Measurements from ENCODE around the gene SPRED1. TPM values are rescaled to one million over a fixed set of nuclear protein-coding genes. Genes with fewer than 3 reads are reported as not detected.

The SPRED1 gene
- total RNA-seq, 1 experiment from 2014 or later = 10.4 TPM

DNA sequence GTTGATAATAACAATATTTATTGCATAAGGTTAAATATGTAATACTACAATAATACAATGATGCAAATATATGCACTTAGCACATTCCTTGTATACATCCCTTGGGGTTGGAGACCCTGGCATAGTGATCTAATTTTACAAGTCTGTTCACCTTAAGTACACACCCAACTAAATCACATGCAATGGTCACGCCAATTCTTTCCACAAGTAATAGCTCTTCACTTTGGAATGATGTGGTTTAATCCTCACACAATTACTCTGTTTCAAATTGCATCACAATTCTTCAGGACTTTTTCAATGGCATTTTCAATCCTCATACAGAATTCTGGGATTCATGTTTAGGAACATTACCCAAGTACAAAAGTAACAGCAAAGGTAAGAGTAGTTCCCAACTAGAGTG, 27.3 kb upstream of the SPRED1 start:
- POLR2A ChIA-PET = no interaction called here
- no TSS peak for BruUV-seq (replicated peaks)
- Mint-ChIP-seq H3K36me3 (ENCODE audit: insufficient read depth, unreplicated experiment) (no peaks in the 10 kb centered on the region), H3K4me3 (ENCODE audit: unreplicated experiment) (no peak overlapping the region), H3K9me3 (ENCODE audit: unreplicated experiment) (no peaks in the 10 kb centered on the region), H3K27me3 (ENCODE audit: insufficient read depth, unreplicated experiment) (no peaks in the 10 kb centered on the region), H3K4me1 (ENCODE audit: low read depth, unreplicated experiment) (no peaks in the 10 kb centered on the region), H3K27ac (ENCODE audit: unreplicated experiment) (no peak overlapping the region)
- no peak for DNase-seq
- Histone ChIP-seq H3K4me3 (ENCODE audit: low read depth, low read length) (no peak overlapping the region), H3K36me3 (ENCODE audit: control insufficient read depth, insufficient read depth, low read length) (no peaks in the 10 kb centered on the region), H3K27me3 (replicated peaks; ENCODE audit: control insufficient read depth, insufficient read depth, low read length) (no peaks in the 10 kb centered on the region), H3K4me1 (0 out of 2 replicates have a peak, but pooled peaks cover 5% of the 10 kb centered on the region), H3K9me3 (no peaks in the 10 kb centered on the region)
- CTCF ChIA-PET = no interaction called here
- intact Hi-C loops (cut with micrococcal nuclease; ENCODE audit: unreplicated experiment) = no loop called here
- TF ChIP-seq, protein P1, sequence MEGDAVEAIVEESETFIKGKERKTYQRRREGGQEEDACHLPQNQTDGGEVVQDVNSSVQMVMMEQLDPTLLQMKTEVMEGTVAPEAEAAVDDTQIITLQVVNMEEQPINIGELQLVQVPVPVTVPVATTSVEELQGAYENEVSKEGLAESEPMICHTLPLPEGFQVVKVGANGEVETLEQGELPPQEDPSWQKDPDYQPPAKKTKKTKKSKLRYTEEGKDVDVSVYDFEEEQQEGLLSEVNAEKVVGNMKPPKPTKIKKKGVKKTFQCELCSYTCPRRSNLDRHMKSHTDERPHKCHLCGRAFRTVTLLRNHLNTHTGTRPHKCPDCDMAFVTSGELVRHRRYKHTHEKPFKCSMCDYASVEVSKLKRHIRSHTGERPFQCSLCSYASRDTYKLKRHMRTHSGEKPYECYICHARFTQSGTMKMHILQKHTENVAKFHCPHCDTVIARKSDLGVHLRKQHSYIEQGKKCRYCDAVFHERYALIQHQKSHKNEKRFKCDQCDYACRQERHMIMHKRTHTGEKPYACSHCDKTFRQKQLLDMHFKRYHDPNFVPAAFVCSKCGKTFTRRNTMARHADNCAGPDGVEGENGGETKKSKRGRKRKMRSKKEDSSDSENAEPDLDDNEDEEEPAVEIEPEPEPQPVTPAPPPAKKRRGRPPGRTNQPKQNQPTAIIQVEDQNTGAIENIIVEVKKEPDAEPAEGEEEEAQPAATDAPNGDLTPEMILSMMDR (IDR thresholded peaks at IDR 0.05; ENCODE audit: insufficient read depth in 1 of 2, low read depth in 1 of 2, low read length in 1 of 2, severe bottlenecking in 1 of 2, unreplicated experiment in 1 of 2) = no peak

DNA sequence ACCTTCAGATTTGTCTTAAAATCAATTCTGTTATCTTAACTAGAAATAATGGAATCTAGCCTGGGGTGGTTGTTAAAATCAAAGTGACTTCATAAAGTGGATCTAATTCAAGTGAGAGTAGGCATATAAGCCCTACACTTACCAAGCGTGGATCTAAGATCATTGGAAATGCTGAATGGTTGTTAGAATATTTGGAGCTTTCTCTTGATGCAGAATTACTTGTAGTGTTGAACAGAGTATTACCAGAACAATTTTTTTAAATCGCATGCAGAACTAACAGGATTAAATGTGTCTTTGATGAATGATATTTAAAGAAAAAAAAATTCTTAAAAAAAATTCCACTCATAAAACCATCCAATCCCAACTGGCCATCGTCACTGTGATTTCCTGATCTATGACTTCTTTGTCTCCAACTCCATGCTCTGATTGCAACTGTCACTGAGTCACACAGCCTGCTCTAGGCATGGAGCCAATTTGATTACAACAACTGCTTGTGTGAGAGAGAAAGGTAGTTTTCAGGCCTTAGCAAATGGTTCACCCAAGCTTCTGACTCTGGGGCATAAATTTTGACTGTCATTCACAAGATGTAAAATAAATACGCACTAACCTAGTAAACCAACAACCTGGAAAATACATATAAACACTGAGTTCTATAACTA, 25.9 kb upstream of the SPRED1 start:
- TF ChIP-seq, protein P1 (IDR thresholded peaks at IDR 0.05; ENCODE audit: insufficient read depth in 1 of 2, low read depth in 1 of 2, low read length in 1 of 2, severe bottlenecking in 1 of 2, unreplicated experiment in 1 of 2) = no peak
- no TSS peak for BruUV-seq (replicated peaks)
- Mint-ChIP-seq H3K9me3 (ENCODE audit: unreplicated experiment) (no peaks in the 10 kb centered on the region), H3K36me3 (ENCODE audit: insufficient read depth, unreplicated experiment) (no peaks in the 10 kb centered on the region), H3K27me3 (ENCODE audit: insufficient read depth, unreplicated experiment) (no peaks in the 10 kb centered on the region), H3K4me3 (ENCODE audit: unreplicated experiment) (no peak overlapping the region), H3K4me1 (ENCODE audit: low read depth, unreplicated experiment) (no peaks in the 10 kb centered on the region), H3K27ac (ENCODE audit: unreplicated experiment) (no peak overlapping the region)
- DNase-seq = no peak
- H3K27me3 ChIP-seq (replicated peaks; ENCODE audit: control insufficient read depth, insufficient read depth, low read length) = no peaks in the 10 kb centered on the region
- POLR2A ChIA-PET = no interaction called here
- 0 out of 2 replicates have a peak, but pooled peaks cover 5% of the 10 kb centered on the region for H3K4me1 ChIP-seq
- intact Hi-C loops (cut with micrococcal nuclease; ENCODE audit: unreplicated experiment) = no loop called here
- H3K36me3 ChIP-seq (ENCODE audit: control insufficient read depth, insufficient read depth, low read length) = no peaks in the 10 kb centered on the region
- CTCF ChIA-PET = no interaction called here
- no peaks in the 10 kb centered on the region for H3K9me3 ChIP-seq
- H3K4me3 ChIP-seq (ENCODE audit: low read depth, low read length) = no peak overlapping the region

DNA sequence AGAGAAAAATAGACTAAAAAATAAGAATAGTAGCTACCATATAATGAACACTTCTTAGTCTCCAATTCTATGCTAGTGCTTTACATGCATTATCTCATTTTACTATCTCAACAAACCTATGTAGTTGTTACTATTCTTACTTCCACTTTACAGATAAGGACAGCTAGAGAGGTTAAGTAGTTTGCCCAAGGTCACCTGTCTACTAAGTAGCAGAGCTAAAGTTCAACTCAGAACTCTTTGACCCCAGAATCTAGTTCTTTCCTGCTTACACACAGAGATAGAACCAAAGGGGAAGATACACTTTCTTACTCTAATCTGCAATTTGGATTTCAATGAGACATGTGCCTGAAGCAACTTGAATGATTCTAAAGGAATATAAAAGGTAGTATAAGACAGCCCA, 24.7 kb upstream of the SPRED1 start:
- Histone ChIP-seq H3K9me3 (no peaks in the 10 kb centered on the region), H3K4me3 (ENCODE audit: low read depth, low read length) (no peak overlapping the region), H3K36me3 (ENCODE audit: control insufficient read depth, insufficient read depth, low read length) (no peaks in the 10 kb centered on the region), H3K4me1 (0 out of 2 replicates have a peak, but pooled peaks cover 5% of the 10 kb centered on the region), H3K27me3 (replicated peaks; ENCODE audit: control insufficient read depth, insufficient read depth, low read length) (no peaks in the 10 kb centered on the region)
- no peak for DNase-seq
- ChIA-PET POLR2A (no interaction called here), CTCF (interaction anchor here (0.5 kb wide), 1 partner anchor 24 kb away, joined by 3 read pairs; no protein-coding TSS in a partner anchor)
- H3K27me3 Mint-ChIP-seq (ENCODE audit: insufficient read depth, unreplicated experiment) = no peaks in the 10 kb centered on the region
- H3K27ac Mint-ChIP-seq (ENCODE audit: unreplicated experiment) = no peak overlapping the region
- no peaks in the 10 kb centered on the region for H3K9me3 Mint-ChIP-seq (ENCODE audit: unreplicated experiment)
- no peak overlapping the region for H3K4me3 Mint-ChIP-seq (ENCODE audit: unreplicated experiment)
- BruUV-seq (replicated peaks) = no TSS peak
- intact Hi-C loops (cut with micrococcal nuclease; ENCODE audit: unreplicated experiment) = no loop called here
- H3K4me1 Mint-ChIP-seq (ENCODE audit: low read depth, unreplicated experiment) = no peaks in the 10 kb centered on the region
- TF ChIP-seq, protein P1 (IDR thresholded peaks at IDR 0.05; ENCODE audit: insufficient read depth in 1 of 2, low read depth in 1 of 2, low read length in 1 of 2, severe bottlenecking in 1 of 2, unreplicated experiment in 1 of 2) = no peak
- H3K36me3 Mint-ChIP-seq (ENCODE audit: insufficient read depth, unreplicated experiment) = no peaks in the 10 kb centered on the region

All from Caco-2 (cell line).